Skeletal muscle satellite cell (primary cell): ENCODE results near the gene DLX2.
"Not testable (repeated sequence)": the region's sequence is repeated elsewhere in the genome, so short reads cannot be mapped to it uniquely, and the experiment has no call there.

Experiments used
- H3K27me3 ChIP-seq: 2 replicates; pipeline ENCODE4 v1.7.0; 2013; ENCODE audit warnings: low read length; ENCODE audit not compliant: control insufficient read depth, insufficient read depth
- H3K36me3 ChIP-seq: 2 replicates; pipeline ENCODE4 v1.7.0; 2013; ENCODE audit warnings: mild to moderate bottlenecking, control low read depth, low read length; ENCODE audit not compliant: insufficient read depth
- H3K4me1 ChIP-seq: 2 replicates; pipeline ENCODE4 v1.7.0; 2013; ENCODE audit warnings: low read length; ENCODE audit not compliant: control insufficient read depth, insufficient read depth
- H3K4me2 ChIP-seq: 2 replicates; pipeline ENCODE4 v1.7.0; 2013; ENCODE audit warnings: mild to moderate bottlenecking, low read length
- H3K4me3 ChIP-seq: 2 replicates; pipeline ENCODE4 v1.7.0; 2013; ENCODE audit warnings: low read length
- H3K9ac ChIP-seq: 2 replicates; pipeline ENCODE4 v1.7.0; 2013; ENCODE audit warnings: mild to moderate bottlenecking, low read depth, low read length, moderate library complexity
- H3K9me3 ChIP-seq: replicated peaks from 2 replicates; pipeline ENCODE4 v1.7.0; 2013; ENCODE audit warnings: mild to moderate bottlenecking, control low read depth, low read length

Gene DLX2

DNA sequence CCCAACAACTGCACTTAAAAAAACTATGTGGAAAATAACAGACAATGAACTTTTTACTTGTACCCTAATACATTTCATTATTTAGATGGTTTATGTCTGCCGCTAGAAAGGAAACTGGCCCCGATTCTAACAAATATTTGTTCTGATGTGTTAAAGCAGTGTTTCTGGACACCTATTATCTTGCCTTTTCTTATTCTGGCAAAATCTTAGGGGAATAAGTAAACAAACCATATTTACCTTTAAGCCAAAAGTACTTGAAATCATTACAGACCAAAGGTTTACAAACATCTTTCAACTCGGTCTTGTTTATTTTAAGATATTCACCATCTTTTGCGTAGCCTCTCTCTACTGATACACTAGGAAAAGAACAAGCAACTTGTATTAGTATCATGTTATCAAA is 29.2 kb downstream of the DLX2 start:
- no peaks in the 10 kb centered on the region for H3K27me3 ChIP-seq
- no peaks in the 10 kb centered on the region for H3K4me1 ChIP-seq
- H3K9me3 ChIP-seq, result no peaks in the 10 kb centered on the region
- no peak overlapping the region for H3K4me2 ChIP-seq
- H3K4me3 ChIP-seq, result no peak overlapping the region
- H3K36me3 ChIP-seq, result no peaks in the 10 kb centered on the region
- H3K9ac ChIP-seq, result no peak overlapping the region

- Histone ChIP-seq H3K4me3 (no peak overlapping the region), H3K36me3 (no peaks in the 10 kb centered on the region), H3K4me2 (no peak overlapping the region), H3K9me3 (no peaks in the 10 kb centered on the region), H3K9ac (no peak overlapping the region), H3K4me1 (no peaks in the 10 kb centered on the region), H3K27me3 (no peaks in the 10 kb centered on the region)
These were observed 30.0 kb downstream of the DLX2 start for GRCh38 chr2:172072706-172073105.

- H3K4me1 ChIP-seq, result no peaks in the 10 kb centered on the region
- no peak overlapping the region for H3K9ac ChIP-seq
- H3K27me3 ChIP-seq, result no peaks in the 10 kb centered on the region
- no peaks in the 10 kb centered on the region for H3K9me3 ChIP-seq
- H3K4me2 ChIP-seq, result no peak overlapping the region
- no peak overlapping the region for H3K4me3 ChIP-seq
- H3K36me3 ChIP-seq, result no peaks in the 10 kb centered on the region
These were observed 30.4 kb downstream of the DLX2 start for GRCh38 chr2:172072303-172072702.

- no peak overlapping the region for H3K4me3 ChIP-seq
These were observed 31.8 kb downstream of the DLX2 start for GRCh38 chr2:172070936-172071335.

GRCh38 chr2:172067905-172068304 is 34.8 kb downstream of the DLX2 start:
- not testable (repeated sequence) for H3K36me3 ChIP-seq

More at GRCh38 chr2:172070936-172071335, 31.8 kb downstream of the DLX2 start:
- H3K4me1 ChIP-seq, result no peaks in the 10 kb centered on the region
- H3K4me2 ChIP-seq, result no peak overlapping the region
- H3K27me3 ChIP-seq, result no peaks in the 10 kb centered on the region
- no peak overlapping the region for H3K9ac ChIP-seq
- no peaks in the 10 kb centered on the region for H3K9me3 ChIP-seq
- H3K36me3 ChIP-seq, result no peaks in the 10 kb centered on the region

DNA sequence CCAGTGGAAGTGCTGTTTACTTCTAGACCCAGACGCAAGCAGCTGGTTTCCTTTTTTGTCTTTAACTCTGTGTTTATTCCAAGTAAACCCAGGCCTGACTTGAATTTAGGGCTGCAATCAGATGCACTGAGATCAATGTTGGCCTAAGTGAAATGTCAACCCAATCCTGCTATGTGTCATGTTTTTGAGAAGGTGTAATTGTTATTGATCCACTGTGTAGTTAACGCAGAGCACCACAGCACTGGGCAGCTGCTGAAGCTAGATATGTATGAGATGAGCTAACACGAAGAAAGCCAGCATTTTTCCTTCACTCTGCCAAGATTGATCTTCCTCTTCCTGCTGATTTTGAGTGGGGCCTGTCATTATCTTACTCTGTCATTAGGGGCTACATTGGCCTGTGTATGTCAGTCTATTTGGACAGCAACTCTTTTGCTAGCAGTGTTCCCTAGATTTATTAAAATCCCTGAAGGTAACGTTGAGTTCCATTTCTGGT is 36.3 kb downstream of the DLX2 start:
- H3K4me3 ChIP-seq, result no peak overlapping the region
- no peaks in the 10 kb centered on the region for H3K4me1 ChIP-seq
- H3K9ac ChIP-seq, result no peak overlapping the region
- H3K9me3 ChIP-seq, result no peaks in the 10 kb centered on the region
- no peaks in the 10 kb centered on the region for H3K27me3 ChIP-seq
- H3K36me3 ChIP-seq, result no peaks in the 10 kb centered on the region
- H3K4me2 ChIP-seq, result no peak overlapping the region

More at GRCh38 chr2:172067905-172068304, 34.8 kb downstream of the DLX2 start:
- not testable (repeated sequence) for H3K4me2 ChIP-seq, H3K9me3 ChIP-seq, H3K4me3 ChIP-seq, H3K27me3 ChIP-seq, H3K4me1 ChIP-seq, H3K9ac ChIP-seq

DNA sequence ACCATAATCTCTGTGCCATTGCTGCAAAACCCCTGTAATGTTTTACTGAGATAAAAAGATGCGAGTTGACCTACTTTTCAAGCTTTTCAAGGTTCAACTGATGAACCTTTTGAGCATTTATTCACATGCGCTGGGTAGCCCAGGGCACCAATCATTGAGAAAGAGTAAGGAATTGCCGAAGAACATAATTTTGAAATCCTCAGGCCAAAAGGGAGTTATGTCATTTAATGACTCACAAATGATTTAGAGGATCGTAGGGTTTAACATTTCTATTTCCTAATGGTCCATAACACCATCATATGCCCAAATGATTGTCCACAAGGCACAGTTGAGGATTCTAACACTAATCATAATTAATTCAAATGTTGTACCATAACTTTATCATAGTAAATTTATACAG is 37.6 kb downstream of the DLX2 start:
- no peaks in the 10 kb centered on the region for H3K4me1 ChIP-seq
- no peaks in the 10 kb centered on the region for H3K9me3 ChIP-seq
- no peaks in the 10 kb centered on the region for H3K36me3 ChIP-seq
- H3K27me3 ChIP-seq, result no peaks in the 10 kb centered on the region
- H3K4me2 ChIP-seq, result no peak overlapping the region
- no peak overlapping the region for H3K9ac ChIP-seq
- H3K4me3 ChIP-seq, result no peak overlapping the region

DNA sequence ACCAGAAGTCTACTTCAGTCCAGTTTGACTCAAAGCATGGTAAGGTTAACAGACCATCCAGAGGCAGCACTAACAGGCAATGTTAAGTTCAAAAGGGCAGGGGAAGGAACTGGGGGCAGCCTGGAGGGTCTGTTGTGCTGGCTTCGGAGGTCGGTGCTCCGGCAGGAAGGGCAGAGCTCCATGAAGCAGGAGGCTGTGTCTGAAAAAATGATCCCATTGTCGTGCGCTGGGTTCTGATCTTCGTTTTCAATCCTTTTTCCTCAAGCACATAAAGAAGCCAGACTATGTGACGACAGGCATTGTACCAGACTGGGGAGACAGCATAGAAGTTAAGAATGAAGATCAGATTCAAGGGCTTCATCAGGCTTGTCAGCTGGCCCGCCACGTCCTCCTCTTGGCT is 39.3 kb downstream of the DLX2 start:
- no peaks in the 10 kb centered on the region for H3K36me3 ChIP-seq
- H3K9ac ChIP-seq, result no peak overlapping the region
- H3K4me2 ChIP-seq, result no peak overlapping the region
- H3K4me3 ChIP-seq, result no peak overlapping the region
- H3K9me3 ChIP-seq, result no peaks in the 10 kb centered on the region
- no peaks in the 10 kb centered on the region for H3K4me1 ChIP-seq
- H3K27me3 ChIP-seq, result no peaks in the 10 kb centered on the region

DNA sequence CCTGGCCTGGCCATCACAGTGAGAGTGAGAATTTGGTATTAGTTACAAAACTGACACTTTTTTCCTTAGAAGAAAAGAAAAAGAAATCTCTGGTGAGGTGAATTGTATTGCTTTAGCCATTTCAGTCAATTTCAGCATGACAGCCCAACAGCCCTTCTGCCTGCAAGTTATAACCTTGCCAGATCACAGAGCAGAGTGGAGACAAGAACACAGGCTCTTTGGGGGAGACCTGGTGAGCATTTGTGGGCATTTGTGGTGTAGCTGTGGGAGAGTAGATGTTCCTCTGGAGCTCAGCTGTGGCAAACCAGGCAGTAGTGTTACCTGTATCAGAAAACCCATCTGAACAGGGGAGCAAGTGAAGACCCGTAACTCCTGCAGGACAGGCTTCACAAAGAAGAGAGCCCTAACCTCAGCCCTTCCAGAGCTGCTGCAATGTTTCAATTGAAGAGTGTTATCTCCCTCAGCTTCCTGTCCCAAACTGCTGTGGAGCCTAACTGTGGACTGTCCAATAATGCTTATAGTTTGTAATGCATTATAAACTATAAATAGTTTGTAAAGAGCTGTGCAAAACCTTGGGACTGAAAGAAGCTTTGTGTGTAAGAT is 40.2 kb downstream of the DLX2 start:
- no peaks in the 10 kb centered on the region for H3K36me3 ChIP-seq
- no peaks in the 10 kb centered on the region for H3K4me1 ChIP-seq
- H3K9ac ChIP-seq, result no peak overlapping the region
- no peak overlapping the region for H3K4me2 ChIP-seq
- H3K27me3 ChIP-seq, result no peaks in the 10 kb centered on the region
- H3K9me3 ChIP-seq, result no peaks in the 10 kb centered on the region
- H3K4me3 ChIP-seq, result no peak overlapping the region

DNA sequence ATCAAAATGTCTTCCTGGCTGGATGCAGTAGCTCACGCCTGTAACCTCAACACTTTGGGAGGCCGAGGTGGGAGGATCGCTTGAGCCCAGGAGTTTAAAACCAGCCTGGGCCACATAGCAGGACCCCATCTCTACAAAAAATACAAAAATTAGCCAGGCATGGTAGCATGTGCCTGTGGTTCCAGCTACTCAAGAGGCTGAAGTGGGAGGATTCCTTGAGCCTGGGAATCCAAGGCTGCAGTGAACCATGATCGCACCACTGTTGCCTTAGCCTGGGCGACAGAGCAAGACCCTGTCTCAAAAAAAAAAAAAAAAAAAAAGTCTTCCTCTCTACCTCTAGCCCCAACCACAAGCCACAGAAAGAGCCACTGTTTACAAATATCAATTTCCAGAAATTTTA is 42.6 kb downstream of the DLX2 start:
- H3K27me3 ChIP-seq, H3K9me3 ChIP-seq, H3K4me1 ChIP-seq, H3K4me2 ChIP-seq, H3K36me3 ChIP-seq, H3K9ac ChIP-seq, H3K4me3 ChIP-seq: not testable (repeated sequence)

GRCh38 chr2:172058660-172059059 is 44.0 kb downstream of the DLX2 start:
- Histone ChIP-seq H3K4me3 (no peak overlapping the region), H3K4me2 (no peak overlapping the region), H3K36me3 (no peaks in the 10 kb centered on the region), H3K9me3 (no peaks in the 10 kb centered on the region), H3K4me1 (no peaks in the 10 kb centered on the region), H3K27me3 (no peaks in the 10 kb centered on the region), H3K9ac (no peak overlapping the region)

- Histone ChIP-seq H3K4me3 (no peak overlapping the region), H3K9me3 (no peaks in the 10 kb centered on the region), H3K4me1 (peaks cover 7% of the 10 kb centered on the region), H3K27me3 (no peaks in the 10 kb centered on the region), H3K36me3 (no peaks in the 10 kb centered on the region), H3K4me2 (no peak overlapping the region), H3K9ac (no peak overlapping the region)
These were observed 46.4 kb downstream of the DLX2 start for GRCh38 chr2:172056293-172056692.
